Smooth muscle cell (in vitro differentiated cells): Measurements from ENCODE around the gene SH3BGRL2. TPM values are rescaled to one million over a fixed set of nuclear protein-coding genes. Genes with fewer than 3 reads are reported as not detected.
"Not testable (repeated sequence)": the region's sequence is repeated elsewhere in the genome, so short reads cannot be mapped to it uniquely, and the experiment has no call there.

Experiments
- DNase-seq: peaks from one replicate; lab custom pipeline; 2025; ENCODE audit not compliant: unreplicated experiment; lab: John Stamatoyannopoulos, UW
- H2AFZ ChIP-seq: fragments of 200-600 bp; sonication (generic); 2 replicates; pipeline ENCODE4 v1.6.0; 2016; ENCODE audit warnings: antibody characterized with exemption, low read depth, mild to moderate bottlenecking
- H3F3A ChIP-seq: fragments of 200-600 bp; sonication (generic); 2 replicates; pipeline ENCODE4 v1.6.0; 2017; ENCODE audit warnings: antibody characterized with exemption, low read depth
- H3K27ac ChIP-seq: fragments of 200-600 bp; sonication (generic); 2 replicates; pipeline ENCODE4 v1.5.1; 2016; ENCODE audit warnings: low read depth, mild to moderate bottlenecking
- H3K27me3 ChIP-seq: fragments of 200-600 bp; sonication (generic); 2 replicates; pipeline ENCODE4 v1.6.1; 2016; ENCODE audit warnings: low read depth, mild to moderate bottlenecking
- H3K36me3 ChIP-seq: fragments of 200-600 bp; sonication (generic); 2 replicates; pipeline ENCODE4 v1.5.1; 2016; ENCODE audit warnings: low read depth
- H3K4me1 ChIP-seq: fragments of 200-600 bp; sonication (generic); 2 replicates; pipeline ENCODE4 v1.5.1; 2016; ENCODE audit warnings: low read depth
- H3K4me2 ChIP-seq: fragments of 200-600 bp; sonication (generic); 2 replicates; pipeline ENCODE4 v1.6.0; 2016; ENCODE audit warnings: mild to moderate bottlenecking
- H3K4me3 ChIP-seq: fragments of 200-600 bp; sonication (generic); 2 replicates; pipeline ENCODE4 v1.5.1; 2016; ENCODE audit warnings: mild to moderate bottlenecking
- H3K79me2 ChIP-seq: fragments of 200-600 bp; sonication (generic); 2 replicates; pipeline ENCODE4 v1.6.0; 2016; ENCODE audit warnings: low read depth, mild to moderate bottlenecking
- H3K9ac ChIP-seq: fragments of 200-600 bp; sonication (generic); 2 replicates; pipeline ENCODE4 v1.6.0; 2016; ENCODE audit warnings: low read depth
- H3K9me3 ChIP-seq: fragments of 200-600 bp; sonication (generic); replicated peaks from 2 replicates; pipeline ENCODE4 v1.5.1; 2016; ENCODE audit warnings: low read depth
- H4K20me1 ChIP-seq: fragments of 200-600 bp; sonication (generic); 2 replicates; pipeline ENCODE4 v1.6.0; 2016; ENCODE audit warnings: low read depth
- WGBS: methylation state at CpG from one replicate; pipeline ENCODE4 v1.1.7; 2016; ENCODE audit warnings: low lambda C conversion rate; 5-methylcytosine and 5-hydroxymethylcytosine counted together
- polyA plus RNA-seq: library from polyadenylated mRNA; unstranded; fragments of >200 nt; fragmentation: Nextera tagmentation; extraction: Ambion mirVana; gene quantifications from 2 replicates; pipeline ENCODE4 v1.2.1, GENCODE V29; 2016
- total RNA-seq: library from RNA; depleted of rRNA; stranded (reverse); fragments of >200 nt; gene quantifications from 2 replicates; pipeline ENCODE4 v1.2.3, GENCODE V29; 2014
- TF ChIP-seq, protein P1 (sequence below): fragments of 200-600 bp; sonication (generic); IDR thresholded peaks from 2 replicates; pipeline ENCODE4 v1.5.1; 2017; ENCODE audit warnings: borderline replicate concordance, mild to moderate bottlenecking, antibody characterized with exemption; ENCODE audit not compliant: insufficient read depth, poor library complexity, severe bottlenecking

Gene SH3BGRL2
- total and polyA plus RNA-seq, 2 experiments from 2014 or later = 4.5 to 15.1 TPM

DNA sequence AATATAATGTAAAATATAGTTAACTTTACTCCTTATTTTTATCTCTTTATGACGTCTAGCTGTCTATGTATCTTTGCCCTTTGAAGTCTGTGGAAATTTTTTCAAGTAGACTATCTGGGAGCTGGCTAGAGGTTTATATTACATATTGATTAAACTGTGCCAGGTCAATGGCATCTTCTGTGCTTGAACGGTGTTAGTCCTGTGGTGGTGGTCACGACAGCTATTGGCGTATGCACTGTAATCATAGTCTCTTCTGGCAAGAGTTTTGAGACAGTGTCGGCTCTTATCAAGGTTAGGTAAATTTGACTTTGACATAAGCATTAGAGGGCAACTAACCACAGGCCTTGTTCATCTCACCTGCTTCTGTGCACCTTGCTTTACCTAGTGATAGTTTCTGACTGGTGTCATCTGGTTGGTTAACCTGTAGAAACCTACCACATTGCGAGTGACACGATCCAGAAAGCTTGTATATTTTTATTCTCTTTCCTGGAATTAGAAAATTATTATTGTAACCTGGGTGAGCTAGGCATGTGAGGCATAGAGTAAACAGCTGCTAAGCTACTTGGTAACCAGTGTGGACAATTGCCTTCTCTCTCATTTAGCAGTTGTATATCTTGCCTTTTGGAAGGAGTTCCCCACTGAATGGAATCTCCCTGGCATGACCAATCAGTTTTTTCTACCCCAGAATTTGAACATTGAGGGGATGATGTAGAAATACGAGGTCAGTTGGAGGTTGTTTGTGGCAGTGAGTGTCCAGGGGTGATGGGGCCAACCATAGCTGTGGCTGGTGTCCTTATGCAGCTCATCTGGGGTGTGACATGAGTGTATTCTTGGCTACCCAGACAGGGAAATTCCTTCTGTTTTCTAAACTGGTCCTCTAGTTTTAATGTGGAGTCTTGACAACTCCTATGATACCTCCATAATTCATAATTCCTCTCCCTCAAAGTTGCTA is 45.9 kb downstream of the SH3BGRL2 start:
- no peaks in the 10 kb centered on the region for H3K9me3 ChIP-seq
- no peak for DNase-seq
- H4K20me1 ChIP-seq = no peaks in the 10 kb centered on the region
- no peak overlapping the region for H3K4me2 ChIP-seq
- 96% methylated on average over 8 of the region's 8 CpGs for whole genome bisulfite sequencing
- H3K4me3 ChIP-seq = no peak overlapping the region
- no peak overlapping the region for H3K27ac ChIP-seq
- H3F3A ChIP-seq = no peaks in the 10 kb centered on the region
- no peaks in the 10 kb centered on the region for H3K36me3 ChIP-seq
- H3K79me2 ChIP-seq = no peaks in the 10 kb centered on the region
- H2AFZ ChIP-seq = no peak overlapping the region
- H3K4me1 ChIP-seq = no peaks in the 10 kb centered on the region
- TF ChIP-seq, protein P1, sequence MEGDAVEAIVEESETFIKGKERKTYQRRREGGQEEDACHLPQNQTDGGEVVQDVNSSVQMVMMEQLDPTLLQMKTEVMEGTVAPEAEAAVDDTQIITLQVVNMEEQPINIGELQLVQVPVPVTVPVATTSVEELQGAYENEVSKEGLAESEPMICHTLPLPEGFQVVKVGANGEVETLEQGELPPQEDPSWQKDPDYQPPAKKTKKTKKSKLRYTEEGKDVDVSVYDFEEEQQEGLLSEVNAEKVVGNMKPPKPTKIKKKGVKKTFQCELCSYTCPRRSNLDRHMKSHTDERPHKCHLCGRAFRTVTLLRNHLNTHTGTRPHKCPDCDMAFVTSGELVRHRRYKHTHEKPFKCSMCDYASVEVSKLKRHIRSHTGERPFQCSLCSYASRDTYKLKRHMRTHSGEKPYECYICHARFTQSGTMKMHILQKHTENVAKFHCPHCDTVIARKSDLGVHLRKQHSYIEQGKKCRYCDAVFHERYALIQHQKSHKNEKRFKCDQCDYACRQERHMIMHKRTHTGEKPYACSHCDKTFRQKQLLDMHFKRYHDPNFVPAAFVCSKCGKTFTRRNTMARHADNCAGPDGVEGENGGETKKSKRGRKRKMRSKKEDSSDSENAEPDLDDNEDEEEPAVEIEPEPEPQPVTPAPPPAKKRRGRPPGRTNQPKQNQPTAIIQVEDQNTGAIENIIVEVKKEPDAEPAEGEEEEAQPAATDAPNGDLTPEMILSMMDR = no peak
- no peak overlapping the region for H3K9ac ChIP-seq
- H3K27me3 ChIP-seq = no peaks in the 10 kb centered on the region

DNA sequence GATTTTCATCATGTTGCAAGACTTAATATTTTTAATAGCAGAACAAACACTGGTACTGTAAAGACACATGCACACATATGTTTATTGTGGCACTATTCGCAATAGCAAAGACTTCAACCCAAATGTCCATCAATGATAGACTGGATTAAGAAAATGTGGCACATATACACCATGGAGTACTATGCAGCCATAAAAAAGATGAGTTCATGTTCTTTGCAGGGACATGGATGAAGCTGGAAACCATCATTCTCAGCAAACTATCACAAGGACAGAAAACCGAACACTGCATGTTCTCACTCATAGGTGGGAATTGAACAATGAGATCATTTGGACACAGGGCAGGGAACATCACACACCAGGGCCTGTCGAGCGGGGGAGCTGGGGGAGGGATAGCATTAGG is 51.6 kb downstream of the SH3BGRL2 start:
- not testable (repeated sequence) for H2AFZ ChIP-seq, H3K79me2 ChIP-seq, H3K4me2 ChIP-seq, H3K9me3 ChIP-seq, DNase-seq, H3K27me3 ChIP-seq, H3K9ac ChIP-seq, H3K27ac ChIP-seq, H4K20me1 ChIP-seq, H3K4me3 ChIP-seq, H3K36me3 ChIP-seq, H3F3A ChIP-seq
- H3K4me1 ChIP-seq = peaks cover 20% of the 10 kb centered on the region
- 80% methylated on average over 4 of the region's 4 CpGs for WGBS

DNA sequence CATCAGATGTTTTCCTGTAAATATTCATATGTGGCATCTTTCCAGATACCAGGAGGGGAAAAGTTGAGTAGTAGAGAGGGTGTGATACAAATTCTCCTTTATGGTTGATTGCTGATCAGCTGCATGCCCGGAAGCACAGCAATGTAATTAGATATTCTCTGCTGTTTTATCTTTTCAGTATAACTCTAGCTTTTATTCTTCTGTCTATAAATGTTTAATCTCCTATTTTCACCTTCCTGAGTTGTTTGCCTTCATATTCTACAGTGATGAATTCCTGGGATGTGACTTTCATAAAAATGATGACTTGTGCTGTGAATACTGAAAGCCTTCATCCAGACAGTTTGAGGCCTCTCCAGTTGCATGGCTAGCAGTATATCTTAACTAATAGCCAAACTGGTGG is 53.7 kb downstream of the SH3BGRL2 start:
- Histone ChIP-seq H3K4me1 (peaks cover 25% of the 10 kb centered on the region), H3K9ac (no peak overlapping the region), H2AFZ (no peak overlapping the region), H3K4me2 (no peak overlapping the region), H3F3A (no peaks in the 10 kb centered on the region), H4K20me1 (no peaks in the 10 kb centered on the region), H3K79me2 (no peaks in the 10 kb centered on the region), H3K27ac (no peak overlapping the region), H3K4me3 (no peak overlapping the region), H3K27me3 (no peaks in the 10 kb centered on the region), H3K9me3 (no peaks in the 10 kb centered on the region), H3K36me3 (no peaks in the 10 kb centered on the region)
- DNase-seq = no peak
- 87% methylated on average over 1 of the region's 1 CpG for WGBS
- TF ChIP-seq, protein P1 = no peak

DNA sequence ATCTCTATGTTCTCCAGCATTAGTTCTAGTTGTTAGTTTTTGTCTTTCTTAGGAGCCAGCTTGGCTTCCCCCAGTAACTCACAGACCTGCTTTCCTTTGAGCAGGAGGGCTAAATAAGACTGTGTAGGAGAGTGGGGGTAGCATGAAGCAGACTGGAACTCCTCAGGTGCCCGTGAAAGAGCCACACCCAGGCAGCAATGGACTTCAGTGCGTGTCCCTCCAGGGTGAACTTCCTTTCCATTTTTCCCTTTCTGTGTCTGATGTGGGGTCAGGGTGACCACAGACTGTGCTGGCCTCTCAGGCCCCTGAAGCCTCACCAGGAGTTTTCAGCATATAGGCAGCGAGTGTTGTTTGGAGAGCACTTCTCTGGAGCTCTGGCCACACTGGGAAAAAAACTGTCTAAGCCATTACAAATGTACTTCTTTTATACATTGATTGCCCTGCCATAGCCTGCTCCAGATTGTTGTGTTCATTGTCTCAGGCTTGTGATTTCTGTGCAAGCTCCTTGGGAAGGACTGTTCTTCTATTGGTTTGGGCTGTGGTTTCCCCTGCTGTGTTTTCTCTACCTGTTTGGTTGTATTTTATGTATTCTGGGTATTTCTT is 55.7 kb downstream of the SH3BGRL2 start:
- Histone ChIP-seq H2AFZ (no peak overlapping the region), H3K27me3 (no peaks in the 10 kb centered on the region), H3K4me2 (no peak overlapping the region), H3K4me3 (no peak overlapping the region), H3K9ac (no peak overlapping the region), H3K79me2 (no peaks in the 10 kb centered on the region), H3F3A (no peaks in the 10 kb centered on the region), H4K20me1 (no peaks in the 10 kb centered on the region), H3K9me3 (no peaks in the 10 kb centered on the region), H3K4me1 (peaks cover 25% of the 10 kb centered on the region), H3K36me3 (no peaks in the 10 kb centered on the region), H3K27ac (no peak overlapping the region)
- 68% methylated on average over 3 of the region's 3 CpGs for WGBS
- TF ChIP-seq, protein P1 = no peak
- DNase-seq = no peak
